GM21528 (cell line): ENCODE results near the gene CENPX.
"Not testable (repeated sequence)": the region's sequence is repeated elsewhere in the genome, so short reads cannot be mapped to it uniquely, and the experiment has no call there.

Experiments
- ATAC-seq: cut with Tn5 transposase; IDR thresholded peaks from one replicate; pipeline ENCODE4 v1.9.1; 2021; ENCODE audit warnings: mild to moderate bottlenecking, moderate library complexity; ENCODE audit not compliant: unreplicated experiment, low FRiP score

CENPX gene

GRCh38 chr17:82042649-82043048 is 20.0 kb upstream of the CENPX start:
- ATAC-seq, result no peak

- ATAC-seq, result no peak
Observed at GRCh38 chr17:82041144-82041814, 18.6 kb upstream of the CENPX start.

GRCh38 chr17:82039695-82040299 is 17.1 kb upstream of the CENPX start:
- no peak for ATAC-seq

- not testable (repeated sequence) for ATAC-seq
Observed at GRCh38 chr17:82038796-82039409, 16.2 kb upstream of the CENPX start.

GRCh38 chr17:82037889-82038195 is 15.2 kb upstream of the CENPX start:
- no peak for ATAC-seq

GRCh38 chr17:82037092-82037888 is 14.6 kb upstream of the CENPX start, which contains the start of gene DCXR:
Gene DCXR (minus strand): TSS chr17:82037697. CDS start chr17:82037682, 15 bp downstream.
- peak; percentile 85 for ATAC-seq

- ATAC-seq, result no peak
Observed at GRCh38 chr17:82036634-82037091, 14.0 kb upstream of the CENPX start.

GRCh38 chr17:82035956-82036633 is 13.4 kb upstream of the CENPX start:
- no peak for ATAC-seq

- ATAC-seq, result no peak
Observed at GRCh38 chr17:82035488-82035887, 12.8 kb upstream of the CENPX start.

- no peak for ATAC-seq
Observed at GRCh38 chr17:82034371-82035011, 11.8 kb upstream of the CENPX start.

- ATAC-seq, result no peak
Observed at GRCh38 chr17:82033359-82034085, 10.8 kb upstream of the CENPX start.

GRCh38 chr17:82031885-82032627 is 9.4 kb upstream of the CENPX start:
- ATAC-seq, result no peak

GRCh38 chr17:82031303-82031884 is 8.7 kb upstream of the CENPX start, which contains the start of gene RAC3:
Gene RAC3 (plus strand): TSS chr17:82031678. CDS start chr17:82031762, 84 bp downstream.
- ATAC-seq, result no peak

GRCh38 chr17:82030470-82031302 is 8.0 kb upstream of the CENPX start:
- ATAC-seq, result no peak

- no peak for ATAC-seq
Observed at GRCh38 chr17:82029990-82030469, 7.4 kb upstream of the CENPX start.

- ATAC-seq, result no peak
Observed at GRCh38 chr17:82029391-82029790, 6.7 kb upstream of the CENPX start.

GRCh38 chr17:82028966-82029365 is 6.3 kb upstream of the CENPX start:
- no peak for ATAC-seq
